Pericardium fibroblast (primary cell): ENCODE data around the gene MAIP1. TPM values are rescaled to one million over a fixed set of nuclear protein-coding genes. Genes with fewer than 3 reads are reported as not detected.

Source experiments
- total RNA-seq: library from RNA; depleted of rRNA; stranded (reverse); fragments of >200 nt; gene quantifications from 2 replicates; pipeline ENCODE4 v1.2.3, GENCODE V29; 2015

The MAIP1 gene, protein sequence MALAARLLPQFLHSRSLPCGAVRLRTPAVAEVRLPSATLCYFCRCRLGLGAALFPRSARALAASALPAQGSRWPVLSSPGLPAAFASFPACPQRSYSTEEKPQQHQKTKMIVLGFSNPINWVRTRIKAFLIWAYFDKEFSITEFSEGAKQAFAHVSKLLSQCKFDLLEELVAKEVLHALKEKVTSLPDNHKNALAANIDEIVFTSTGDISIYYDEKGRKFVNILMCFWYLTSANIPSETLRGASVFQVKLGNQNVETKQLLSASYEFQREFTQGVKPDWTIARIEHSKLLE
- total RNA-seq, result 16.7 and 18.2 TPM in 2 replicates

DNA sequence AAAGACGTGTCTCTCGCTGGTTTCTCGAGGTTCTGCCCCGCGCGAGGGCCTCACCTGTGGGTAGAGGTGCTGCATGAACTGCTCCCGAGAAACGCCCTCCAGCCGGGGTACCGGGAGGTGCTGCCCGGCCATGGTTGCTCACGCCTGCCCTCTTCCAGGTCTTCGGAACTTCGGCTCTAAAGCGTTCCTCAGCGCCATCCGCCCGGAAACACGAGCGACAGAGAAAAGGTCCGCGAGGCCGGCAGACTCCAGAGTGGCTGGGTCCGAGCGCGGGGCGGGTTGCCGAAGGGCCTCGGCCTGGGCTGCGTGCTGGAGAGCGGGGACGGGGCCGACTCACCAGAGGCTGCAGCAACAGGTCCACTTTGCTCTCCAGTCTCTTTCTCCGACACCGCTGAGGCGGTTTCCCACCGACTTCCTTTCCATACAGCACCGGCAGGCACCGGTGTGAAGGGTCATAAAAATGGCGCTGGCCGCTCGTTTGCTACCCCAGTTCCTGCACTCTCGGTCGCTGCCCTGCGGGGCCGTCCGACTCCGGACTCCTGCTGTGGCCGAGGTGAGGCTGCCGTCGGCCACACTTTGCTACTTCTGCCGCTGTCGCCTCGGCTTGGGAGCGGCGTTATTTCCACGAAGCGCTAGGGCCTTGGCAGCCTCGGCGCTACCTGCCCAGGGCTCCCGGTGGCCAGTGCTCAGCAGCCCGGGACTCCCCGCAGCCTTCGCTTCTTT lies at the start of gene MAIP1, which contains the start of gene TYW5:
Gene MAIP1 (plus strand): TSS at position 244 of the 723 bp plus-strand sequence. CDS start 217 bp downstream, at position 461.
Gene TYW5 (minus strand): TSS at position 153 of the 723 bp plus-strand sequence. CDS start 21 bp downstream, at position 132.

DNA sequence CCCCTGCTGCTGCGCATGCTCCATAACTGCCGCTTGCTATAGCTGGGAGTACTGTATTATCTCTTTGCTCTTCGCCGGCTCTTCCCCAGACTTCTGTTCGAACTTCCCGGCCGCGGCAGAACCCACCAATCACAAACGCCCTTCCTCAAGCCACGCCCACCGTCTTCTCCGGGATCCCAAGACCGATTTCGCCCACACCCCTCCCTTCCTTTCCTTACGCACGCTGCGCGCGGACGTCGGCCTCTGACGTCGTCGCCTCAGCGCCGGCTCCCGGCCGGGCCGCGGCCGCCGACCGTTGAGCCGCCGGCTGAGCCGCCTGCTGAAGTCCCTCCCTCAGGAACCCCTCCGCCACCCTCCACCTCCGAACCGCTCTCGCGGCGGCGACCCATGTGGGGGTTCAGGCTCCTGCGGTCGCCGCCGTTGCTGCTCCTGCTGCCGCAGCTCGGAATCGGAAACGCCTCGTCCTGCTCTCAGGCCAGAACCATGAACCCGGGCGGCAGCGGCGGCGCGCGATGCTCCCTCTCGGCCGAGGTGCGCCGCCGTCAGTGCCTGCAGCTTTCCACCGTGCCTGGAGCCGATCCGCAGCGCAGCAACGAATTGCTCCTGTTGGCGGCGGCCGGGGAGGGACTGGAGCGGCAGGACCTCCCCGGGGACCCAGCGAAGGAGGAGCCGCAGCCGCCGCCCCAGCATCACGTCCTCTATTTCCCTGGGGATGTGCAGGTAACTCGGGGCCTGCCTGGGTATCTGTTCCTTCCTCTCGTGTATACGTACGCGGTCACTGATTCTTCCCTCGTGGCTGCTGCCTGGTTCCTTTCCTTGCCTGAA lies 44.1 kb upstream of the MAIP1 start, which contains the start of gene C2orf69:
Gene C2orf69 (plus strand): TSS at position 242 of the 825 bp plus-strand sequence. CDS start 146 bp downstream, at position 388.

Other genes starting within 250 kb of the MAIP1 start
- gene FTCDNL1, start 104.4 kb upstream of the MAIP1 start, total RNA-seq, result 3.2 TPM in 1 of 2 replicates, not detected in the other
- 5.6 and 8.0 TPM in 2 replicates for gene C2orf69, start 44.3 kb upstream of the MAIP1 start, total RNA-seq
- 2.0 and 2.8 TPM in 2 replicates for gene TYW5, start 91 bp upstream of the MAIP1 start, total RNA-seq